Medulla oblongata (tissue), 1 donor: ENCODE results near the gene HIVEP1.
"Not testable (repeated sequence)": the region's sequence is repeated elsewhere in the genome, so short reads cannot be mapped to it uniquely, and the experiment has no call there.

Experiments used
- DNase-seq: peaks from one replicate; pipeline ENCODE4 v3.0.0-alpha.2; 2015; ENCODE audit errors: extremely low spot score

Gene HIVEP1

DNA sequence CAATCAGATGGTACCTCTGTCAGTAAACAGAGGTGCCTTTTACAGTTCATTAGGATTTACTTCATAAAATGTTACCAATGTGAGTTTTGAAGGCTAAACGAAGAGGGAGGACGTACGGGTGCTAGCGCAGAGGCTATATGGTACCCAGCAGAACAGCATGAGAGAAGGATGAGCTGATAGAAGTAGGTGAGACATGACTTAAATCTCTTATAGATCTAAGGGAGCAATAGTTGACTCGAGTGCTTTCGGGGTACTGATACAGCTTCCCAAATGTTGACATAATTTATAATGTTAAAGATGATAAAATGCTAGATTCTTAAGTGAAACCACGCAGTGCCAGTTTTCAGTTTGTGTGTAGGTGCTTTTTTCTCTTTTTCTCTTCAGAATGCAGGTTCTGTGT is 72.6 kb downstream of the HIVEP1 start:
- no peak for DNase-seq

DNA sequence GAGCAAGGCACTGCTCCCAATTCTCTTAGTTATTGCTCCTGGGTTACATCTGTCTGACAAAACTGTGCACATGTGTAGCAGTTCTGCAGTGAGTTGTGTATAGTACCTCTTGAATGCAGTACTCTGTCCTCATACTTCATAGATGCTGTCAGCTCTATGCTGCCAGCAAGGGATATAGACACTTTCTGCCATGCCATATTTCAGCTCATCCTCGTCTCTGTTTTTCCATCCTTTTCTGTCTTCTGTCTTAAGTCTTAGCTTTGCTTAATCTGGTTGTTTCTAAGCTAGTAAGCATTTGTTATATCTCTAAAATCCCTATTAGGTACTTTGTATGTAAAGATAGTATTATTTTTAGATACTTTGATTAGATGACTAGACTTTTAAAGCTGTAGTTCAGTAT is 76.4 kb downstream of the HIVEP1 start:
- no peak for DNase-seq

DNA sequence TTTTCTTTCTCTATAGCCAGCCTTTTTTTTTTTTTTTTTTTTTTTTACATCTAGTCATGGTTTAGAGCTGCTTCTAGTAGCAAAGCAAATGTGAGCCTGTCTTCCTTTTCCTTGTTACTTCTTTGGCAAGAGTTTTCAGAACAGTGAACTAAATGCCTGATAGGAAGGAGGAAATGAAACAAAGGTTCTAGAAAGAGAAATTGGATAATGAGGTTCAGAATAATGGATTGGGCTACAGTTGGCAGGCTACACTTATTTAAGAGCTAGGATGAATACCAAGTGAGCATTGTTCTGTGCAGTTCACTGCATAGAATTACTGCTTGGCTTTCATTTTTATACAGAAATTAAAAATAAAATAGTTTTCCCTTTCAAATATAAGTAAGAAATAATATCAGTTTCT is 78.6 kb downstream of the HIVEP1 start:
- DNase-seq, result peak; percentile 37

DNA sequence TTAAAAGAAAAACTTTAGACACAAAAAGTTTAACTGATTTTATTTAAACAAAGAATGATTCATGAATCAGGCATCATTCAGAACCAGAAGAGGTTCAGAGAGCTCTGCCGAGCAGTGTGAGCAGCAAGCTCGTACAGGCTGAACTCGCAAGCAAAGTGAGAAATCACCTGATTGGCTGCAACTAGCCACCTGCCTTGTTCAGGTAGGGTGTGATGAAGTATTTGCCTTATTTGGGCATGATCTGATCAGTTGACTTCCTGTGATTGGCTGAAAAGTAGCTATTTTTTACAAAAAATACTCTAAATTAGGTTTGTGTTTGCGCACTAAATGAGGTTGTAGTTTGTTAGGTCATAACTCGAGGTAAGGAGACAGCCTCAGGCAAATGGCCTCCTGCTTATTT is 80.7 kb downstream of the HIVEP1 start:
- no peak for DNase-seq

DNA sequence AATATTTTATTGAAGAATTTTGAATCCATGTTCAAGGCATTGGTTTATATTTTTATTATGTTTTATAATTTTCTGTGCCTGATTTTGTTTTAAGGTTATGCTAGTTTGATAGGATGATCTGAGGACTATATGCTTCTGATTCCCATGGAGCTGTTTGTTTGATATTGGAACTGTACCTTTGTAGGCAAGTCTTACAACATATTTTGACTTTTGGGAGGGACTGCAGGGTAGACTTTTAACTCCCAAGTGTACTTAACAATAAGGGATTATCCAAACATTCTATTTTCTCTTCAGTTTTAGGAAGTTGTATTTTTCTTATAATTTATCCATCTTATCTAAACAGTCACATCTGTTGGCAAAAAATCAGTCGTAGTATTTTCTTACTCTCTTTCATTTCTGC is 82.6 kb downstream of the HIVEP1 start:
- no peak for DNase-seq

DNA sequence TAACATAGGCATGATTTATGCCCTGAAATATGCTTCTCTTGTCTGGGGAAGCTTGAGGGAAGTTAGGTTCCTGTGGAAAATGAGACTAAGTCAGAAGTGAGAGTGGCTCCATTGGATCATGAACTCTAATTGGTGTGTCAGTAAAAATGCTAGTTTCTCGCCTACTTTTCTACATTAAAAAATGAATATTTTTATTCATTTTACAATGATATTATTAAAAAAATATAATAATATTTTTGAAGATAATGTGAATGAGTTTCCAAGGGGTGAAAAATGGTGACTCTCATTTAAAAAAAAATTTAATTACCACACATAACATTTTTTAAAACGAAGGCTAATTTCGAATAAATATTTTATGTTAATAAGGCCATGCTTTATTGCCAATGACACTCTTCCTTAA is 84.2 kb downstream of the HIVEP1 start:
- no peak for DNase-seq

DNA sequence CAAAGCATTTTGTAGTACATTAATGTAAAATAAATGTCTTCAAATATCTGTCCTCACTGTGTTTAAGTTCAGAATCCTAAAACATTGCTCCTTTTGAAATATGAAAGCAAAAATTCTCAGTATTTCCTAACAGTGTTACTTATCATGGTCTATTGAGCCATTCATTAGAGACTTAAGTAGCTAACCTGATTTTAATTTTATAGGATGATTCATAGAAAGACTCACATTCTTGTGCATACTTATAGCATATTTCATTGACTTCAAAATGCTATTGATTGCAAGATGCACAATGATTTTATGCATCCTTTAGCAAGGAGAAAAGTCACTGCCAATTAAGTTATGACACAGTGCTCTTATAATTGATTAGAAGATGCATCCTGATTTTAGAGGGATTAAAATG is 85.7 kb downstream of the HIVEP1 start:
- DNase-seq, result no peak

DNA sequence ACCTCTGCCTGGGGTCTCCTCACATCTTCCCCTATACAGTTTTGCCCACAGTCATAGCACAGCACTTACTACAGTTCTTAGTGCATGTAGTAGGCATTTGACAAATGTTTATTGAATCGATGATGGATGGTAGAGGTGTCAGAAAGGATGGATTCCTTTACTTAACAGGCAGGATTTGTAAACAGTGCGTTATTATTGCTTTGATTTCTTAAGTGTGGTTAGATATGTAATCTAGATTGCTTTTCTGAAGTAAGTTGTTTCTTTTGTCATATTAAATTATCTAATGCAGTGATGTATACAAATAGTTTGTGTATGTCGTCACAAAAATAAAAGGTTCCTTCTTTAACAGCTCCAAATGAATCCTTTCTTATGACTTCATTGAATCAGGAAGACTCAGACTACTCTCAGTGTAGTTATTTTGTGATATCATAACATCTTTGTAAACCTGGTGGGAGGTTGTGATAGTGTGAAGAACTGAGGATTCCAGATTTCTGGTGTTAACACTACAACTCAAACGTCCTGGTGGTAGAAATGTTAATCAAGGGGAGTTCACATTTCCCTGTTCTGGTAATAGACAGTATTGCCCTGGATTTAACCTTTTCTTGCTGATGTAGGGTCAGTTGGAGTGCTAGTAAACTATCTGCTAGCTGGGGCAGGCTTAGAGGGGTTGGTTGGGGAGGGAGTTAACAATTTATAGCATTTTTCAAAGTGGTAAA is 87.7 kb downstream of the HIVEP1 start:
- no peak for DNase-seq

DNA sequence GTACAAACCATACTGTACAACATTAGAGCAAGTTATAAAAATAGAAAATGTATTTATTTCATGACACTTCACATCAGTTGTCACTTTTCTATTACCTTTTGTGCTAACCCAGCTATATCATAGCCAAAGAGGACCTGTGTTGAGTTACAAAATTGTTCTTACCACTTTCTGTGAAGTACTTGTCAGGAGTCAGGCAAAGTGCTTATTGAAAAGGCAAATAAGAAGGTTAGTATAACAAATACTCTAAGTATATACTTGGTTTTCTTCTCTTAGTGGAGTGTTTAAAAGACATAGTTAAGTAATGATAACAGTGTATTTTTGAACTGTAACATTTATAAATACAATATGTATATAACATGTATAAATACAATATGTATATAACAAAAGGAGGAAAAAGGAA is 88.9 kb downstream of the HIVEP1 start:
- DNase-seq, result no peak

DNA sequence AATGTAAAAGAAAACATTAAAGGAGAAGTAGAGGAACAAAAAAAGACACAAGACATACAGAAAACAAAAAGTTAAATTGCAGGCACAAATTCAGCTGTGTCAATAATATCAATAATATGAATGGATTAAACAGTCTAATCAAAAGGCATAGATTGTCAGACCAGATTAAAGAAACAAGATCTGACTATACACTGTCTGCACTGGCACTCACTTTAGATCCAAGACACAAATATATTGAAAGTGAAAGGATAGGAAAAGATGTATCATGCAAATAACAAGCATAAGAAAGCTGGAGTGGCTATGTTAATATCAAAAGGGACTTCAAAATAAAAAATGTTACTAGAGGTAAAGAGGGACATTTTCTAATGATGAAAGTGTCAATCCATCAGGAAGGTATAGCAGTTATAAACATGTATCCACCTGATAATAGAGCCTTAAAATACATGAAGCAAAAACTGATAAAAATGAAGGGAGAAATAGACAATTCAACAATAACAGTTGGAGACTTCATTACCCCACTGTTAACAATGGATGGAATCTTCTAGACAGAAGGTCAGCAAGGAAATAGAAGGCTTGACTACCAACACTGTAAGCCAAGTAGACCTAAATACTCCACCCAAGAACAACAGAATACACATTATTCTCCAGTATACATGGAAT is 89.7 kb downstream of the HIVEP1 start:
- no peak for DNase-seq

DNA sequence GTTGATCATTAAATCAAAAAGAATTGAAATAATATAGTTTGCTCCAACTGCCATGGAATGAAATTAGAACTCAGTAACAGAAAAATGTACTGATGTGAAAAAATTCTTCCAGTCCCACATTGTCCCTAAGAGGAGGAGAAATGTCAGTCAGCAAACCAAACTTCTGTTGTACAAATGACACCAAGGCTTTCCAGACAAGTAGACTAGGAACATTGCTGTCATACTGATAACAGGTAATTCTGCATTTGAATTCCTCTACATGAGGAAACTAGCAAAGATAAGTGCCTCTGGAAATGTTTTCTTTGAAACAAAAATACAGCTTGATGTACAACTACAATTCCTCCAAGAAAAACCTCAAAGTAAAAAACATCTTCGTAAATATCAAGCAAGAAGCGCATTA is 90.2 kb downstream of the HIVEP1 start:
- DNase-seq, result no peak

DNA sequence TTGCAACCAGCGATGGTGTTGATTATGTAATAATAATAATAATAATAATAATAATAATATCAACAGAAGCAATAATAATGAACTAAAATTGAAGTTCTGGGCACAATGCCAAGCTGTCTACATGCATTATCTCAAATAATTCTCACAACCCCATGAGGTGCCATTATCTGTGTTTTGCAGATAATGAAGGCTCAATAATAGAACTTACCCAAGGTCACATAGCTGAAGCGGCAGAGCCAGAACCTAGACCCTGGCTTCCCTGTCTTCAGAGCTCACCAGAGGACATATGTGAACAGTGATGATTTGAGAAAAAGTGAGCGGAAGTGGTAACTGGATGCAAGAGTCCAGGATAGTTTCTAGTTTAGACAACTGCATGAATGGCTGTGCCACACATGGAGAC is 91.0 kb downstream of the HIVEP1 start:
- no peak for DNase-seq

DNA sequence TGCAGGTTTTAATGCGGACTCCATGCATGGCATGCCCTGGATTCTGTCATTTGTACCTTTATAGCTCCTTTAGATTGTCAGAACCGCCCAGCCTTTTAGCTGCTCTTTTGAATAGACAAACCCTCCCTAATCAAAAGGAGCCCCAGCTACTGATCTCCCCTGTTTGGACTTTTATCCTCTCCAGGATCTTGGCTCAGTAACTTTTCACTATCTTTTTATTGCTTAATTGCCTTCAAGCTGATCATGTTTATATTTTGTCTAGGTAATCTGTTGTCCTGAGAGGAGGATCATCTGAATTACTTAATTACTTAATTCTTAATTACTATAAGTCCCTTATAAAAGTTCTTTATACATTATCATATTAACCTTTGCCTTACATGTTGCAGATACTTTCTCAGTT is 93.2 kb downstream of the HIVEP1 start:
- no peak for DNase-seq

DNA sequence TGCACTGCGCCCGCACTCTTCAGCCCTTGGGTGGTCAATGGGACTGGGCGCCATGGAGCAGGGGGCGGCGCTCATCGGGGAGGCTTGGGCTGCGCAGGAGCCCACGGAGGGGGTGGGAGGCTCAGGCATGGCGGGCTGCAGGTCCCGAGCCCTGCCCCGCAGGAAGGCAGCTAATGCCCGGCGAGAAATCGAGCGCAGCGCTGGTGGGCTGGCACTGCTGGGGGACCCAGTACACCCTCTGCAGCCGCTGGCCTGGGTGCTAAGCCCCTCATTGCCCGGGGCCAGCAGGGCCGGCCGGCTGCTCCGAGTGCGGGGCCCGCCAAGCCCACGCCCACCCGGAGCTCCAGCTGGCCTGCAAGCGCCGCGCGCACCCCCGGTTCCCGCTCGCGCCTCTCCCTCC is 96.3 kb downstream of the HIVEP1 start:
- DNase-seq, result not testable (repeated sequence)

DNA sequence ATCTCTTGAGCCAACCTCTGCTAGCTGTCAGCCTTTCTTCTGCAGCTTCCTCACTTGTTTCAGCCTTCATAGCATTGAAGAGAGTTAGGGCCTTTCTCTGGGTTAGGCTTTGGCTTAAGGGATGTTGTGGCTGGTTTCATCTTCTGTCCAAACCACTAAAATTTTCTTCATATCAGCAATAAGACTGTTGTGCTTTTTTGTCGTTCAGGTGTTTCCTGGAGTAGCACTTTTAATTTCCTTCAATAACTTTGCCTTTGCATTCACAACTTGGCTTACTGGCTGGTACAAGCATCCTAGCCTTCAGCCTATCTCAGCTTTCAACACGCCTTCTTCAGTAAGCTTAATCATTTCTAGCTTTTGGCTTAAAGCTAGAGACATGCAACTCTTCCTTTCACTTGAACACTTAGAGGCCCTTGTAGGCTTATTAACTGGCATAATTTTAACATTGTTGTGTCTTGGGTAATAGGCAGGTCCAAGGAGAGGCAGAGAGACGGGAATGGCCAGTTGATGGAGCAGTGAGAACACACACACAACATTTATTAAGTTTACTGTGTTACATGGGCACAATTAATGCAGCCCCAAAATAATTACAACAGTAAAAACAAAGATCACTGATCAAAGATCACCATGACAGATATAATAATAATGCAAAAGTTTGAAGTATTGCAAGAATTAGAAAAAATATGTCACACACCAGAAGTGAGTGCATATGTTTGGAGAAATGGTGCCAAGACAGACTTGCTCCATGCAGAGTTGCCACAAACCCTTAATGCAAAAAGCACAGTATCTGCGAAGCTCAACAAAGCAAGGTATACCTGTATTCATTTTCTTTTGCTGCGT is 98.6 kb downstream of the HIVEP1 start:
- no peak for DNase-seq

DNA sequence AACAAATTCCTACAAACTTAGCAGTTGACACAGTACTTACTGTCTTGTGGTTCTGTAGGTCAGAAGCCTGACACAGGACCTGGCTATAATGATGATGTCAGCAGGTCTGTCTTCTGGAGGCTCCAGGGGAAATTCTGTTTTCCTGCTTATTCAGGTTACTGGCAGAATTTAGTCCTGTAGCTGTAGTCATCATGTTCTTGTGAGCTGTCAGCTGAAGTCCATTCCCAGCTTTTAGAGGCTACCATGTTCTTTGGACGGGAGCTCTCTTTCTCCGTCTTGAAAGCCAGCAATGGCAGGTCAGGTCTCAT is 99.2 kb downstream of the HIVEP1 start:
- DNase-seq, result no peak

DNA sequence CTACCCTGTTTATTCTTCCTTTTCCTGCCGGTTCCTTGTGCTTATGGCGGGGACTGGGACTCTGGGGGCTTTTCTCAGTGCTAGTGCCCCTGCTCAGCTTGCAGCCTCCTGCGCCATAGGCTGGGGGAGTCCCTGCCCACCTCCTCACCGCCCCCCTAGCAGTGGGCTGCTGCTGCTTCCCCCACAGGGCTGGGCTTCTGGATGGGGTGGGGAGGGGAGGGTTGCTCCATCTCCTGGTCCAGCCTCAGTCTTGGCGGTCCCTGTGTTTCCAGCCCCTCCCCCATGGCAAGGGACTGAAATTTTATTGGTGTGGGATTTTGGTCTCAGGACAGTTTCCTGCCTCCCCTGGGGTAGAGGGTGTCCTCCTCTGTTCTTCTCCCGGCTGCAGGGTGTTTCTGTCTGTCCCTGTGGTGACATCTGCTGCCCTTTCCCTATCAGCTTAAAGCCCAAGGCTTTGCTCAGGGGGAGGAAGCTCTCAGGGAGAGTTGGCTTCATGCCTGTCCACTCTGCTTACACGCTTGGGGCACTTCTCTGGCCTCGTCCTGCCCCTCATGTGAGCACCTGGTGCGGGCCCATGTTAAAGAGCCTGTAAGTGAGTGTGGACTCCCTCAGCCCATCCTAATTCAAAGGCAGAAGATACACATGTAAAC is 100.6 kb downstream of the HIVEP1 start:
- DNase-seq, result no peak

DNA sequence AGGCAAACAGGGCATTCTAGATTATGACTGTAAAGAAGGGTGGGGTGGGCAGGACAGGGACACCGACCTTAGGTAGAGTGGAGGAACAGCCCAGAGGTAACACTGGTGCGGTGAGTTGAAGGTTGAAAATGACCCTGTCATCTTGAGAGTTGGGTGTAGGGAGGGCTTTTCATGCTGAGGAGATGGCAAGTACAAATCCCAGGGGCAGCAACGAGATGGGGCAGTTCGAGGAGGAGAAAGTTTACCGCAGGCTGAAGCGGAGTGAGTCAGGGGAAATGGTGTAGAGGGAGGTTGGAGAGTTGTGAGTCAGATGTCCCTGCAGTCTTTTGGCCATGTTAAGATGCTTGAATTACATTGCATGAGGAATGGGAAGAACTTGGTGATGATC is 101.1 kb downstream of the HIVEP1 start:
- no peak for DNase-seq

DNA sequence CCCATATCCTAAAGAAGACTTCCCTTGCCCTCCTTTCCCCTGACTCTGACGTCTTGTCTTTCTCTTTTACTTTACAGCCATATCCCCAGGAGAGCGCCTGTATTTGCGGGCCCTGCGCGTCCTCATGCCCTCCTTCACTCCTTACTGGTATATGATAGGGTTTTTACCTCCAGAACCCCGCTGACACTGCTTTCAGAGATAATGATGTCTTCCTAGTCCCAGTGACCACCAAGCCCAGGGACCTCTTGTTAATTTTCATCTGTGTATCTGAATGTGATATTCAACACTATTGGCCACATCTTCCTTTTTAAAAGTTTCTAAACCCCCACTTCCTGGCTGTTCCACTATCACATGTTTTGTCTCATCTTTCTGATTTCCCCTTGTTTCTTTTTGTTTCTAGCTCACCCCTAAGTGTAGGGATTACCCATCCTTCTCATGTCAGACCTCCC is 102.0 kb downstream of the HIVEP1 start:
- no peak for DNase-seq

DNA sequence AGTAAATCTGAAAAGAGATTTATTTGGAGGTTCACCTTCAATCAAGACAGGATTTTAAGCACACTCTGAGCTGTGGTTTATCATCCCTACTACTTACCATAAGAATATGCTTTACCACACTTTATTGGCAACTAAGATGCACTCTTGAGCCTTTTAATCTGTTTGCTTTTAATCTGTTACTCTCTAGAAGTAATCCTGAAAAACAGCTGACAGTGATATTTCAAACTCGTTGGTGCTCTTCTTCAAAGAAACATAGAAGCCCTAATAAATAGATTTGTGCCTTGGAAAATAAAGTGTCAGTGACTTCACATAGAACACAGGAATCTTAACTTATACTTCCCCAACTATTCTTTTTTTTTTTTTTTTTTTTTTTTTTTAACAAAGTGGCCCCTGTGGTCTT is 102.9 kb downstream of the HIVEP1 start:
- DNase-seq, result no peak

DNA sequence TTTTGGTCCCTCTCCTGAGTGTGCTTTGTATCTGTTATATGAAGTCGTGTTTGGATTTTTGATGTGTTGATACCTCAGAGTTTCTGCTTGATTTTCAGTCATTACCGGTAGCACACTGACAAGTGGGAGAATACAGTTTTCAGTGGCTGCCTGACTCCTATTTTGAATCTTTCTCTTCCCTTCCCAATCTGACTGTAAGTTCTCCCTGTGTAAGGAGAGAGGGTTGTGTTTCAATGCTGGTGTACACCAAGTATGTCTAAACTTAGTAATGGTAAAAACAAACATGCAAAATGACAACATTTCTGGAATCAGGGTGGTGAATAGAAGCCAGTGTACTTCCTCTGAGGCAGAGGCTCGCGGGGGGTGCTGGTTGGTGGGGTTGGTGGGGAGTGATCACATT is 103.4 kb downstream of the HIVEP1 start:
- no peak for DNase-seq

DNA sequence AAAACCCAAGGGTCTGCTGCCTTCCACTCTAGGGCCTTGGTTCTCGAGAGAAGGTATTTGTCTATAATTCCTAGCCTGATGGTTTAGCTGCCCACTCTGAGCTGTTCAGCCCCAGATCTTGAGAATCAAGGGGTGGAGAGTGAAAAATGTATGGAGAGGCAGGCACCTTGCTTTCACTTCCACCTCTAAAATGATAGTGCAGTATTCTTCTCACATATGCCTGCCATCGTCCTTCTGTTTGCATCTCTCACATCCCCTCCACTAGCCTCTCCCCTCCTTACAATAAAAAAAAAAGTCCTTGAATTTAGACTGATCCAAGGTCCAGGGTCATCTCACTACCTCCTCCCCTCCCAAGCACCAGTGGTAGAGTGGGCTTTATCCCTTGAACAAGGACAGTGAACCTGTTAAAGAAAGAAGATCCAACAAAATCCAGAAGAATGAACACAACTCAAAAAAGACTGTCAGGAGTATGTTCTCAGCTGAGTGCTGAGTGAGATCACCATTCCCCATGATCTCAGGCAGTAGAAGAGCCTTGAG is 104.2 kb downstream of the HIVEP1 start:
- no peak for DNase-seq
